ENCODE results near the gene PSMD3. TPM values are rescaled to one million over a fixed set of nuclear protein-coding genes. Genes with fewer than 3 reads are reported as not detected.

Gene PSMD3
- total RNA-seq, 1 donor from 2014 or later = 65.9 TPM

- DNase-seq = no peak
These were observed 20.0 kb upstream of the PSMD3 start for GRCh38 chr17:39960524-39961041.

GRCh38 chr17:39962642-39963220, 17.9 kb upstream of the PSMD3 start, which contains the start of gene GSDMA:
TSS of gene GSDMA (plus strand) at chr17:39963004. CDS start at chr17:39965688, 2,684 bp downstream.
- no peak for DNase-seq

- no peak for DNase-seq
These were observed 16.8 kb upstream of the PSMD3 start for GRCh38 chr17:39963829-39964228.

- peak; percentile 27 for DNase-seq
These were observed 15.4 kb upstream of the PSMD3 start for GRCh38 chr17:39965017-39965699.

GRCh38 chr17:39966771-39967170, 13.8 kb upstream of the PSMD3 start:
- no peak for DNase-seq

- DNase-seq = no peak
These were observed 11.8 kb upstream of the PSMD3 start for GRCh38 chr17:39968761-39969160.

- no peak for DNase-seq
These were observed 11.2 kb upstream of the PSMD3 start for GRCh38 chr17:39969375-39969774.

GRCh38 chr17:39970157-39970692, 10.4 kb upstream of the PSMD3 start:
- DNase-seq = no peak

- DNase-seq = no peak
These were observed 9.5 kb upstream of the PSMD3 start for GRCh38 chr17:39971076-39971603.

GRCh38 chr17:39972271-39972670, 8.3 kb upstream of the PSMD3 start:
- DNase-seq = no peak

GRCh38 chr17:39973496-39973895, 7.1 kb upstream of the PSMD3 start:
- DNase-seq = no peak

GRCh38 chr17:39974433-39974832, 6.2 kb upstream of the PSMD3 start:
- DNase-seq = no peak

GRCh38 chr17:39975801-39976200, 4.8 kb upstream of the PSMD3 start:
- no peak for DNase-seq

- DNase-seq = no peak
These were observed 1.5 kb upstream of the PSMD3 start for GRCh38 chr17:39979016-39979670.

- no peak for DNase-seq
These were observed 685 bp upstream of the PSMD3 start for GRCh38 chr17:39979893-39980350.

GRCh38 chr17:39981207-39981741, 667 bp downstream of the PSMD3 start:
- no peak for DNase-seq

GRCh38 chr17:39981766-39982375, 1.3 kb downstream of the PSMD3 start:
- DNase-seq = no peak

- no peak for DNase-seq
These were observed 7.7 kb downstream of the PSMD3 start for GRCh38 chr17:39988206-39988810.

- no peak for DNase-seq
These were observed 13.8 kb downstream of the PSMD3 start for GRCh38 chr17:39994448-39994847.

GRCh38 chr17:39995438-39995837, 14.8 kb downstream of the PSMD3 start:
- DNase-seq = no peak

GRCh38 chr17:39996162-39996561, 15.6 kb downstream of the PSMD3 start:
- DNase-seq = no peak

- DNase-seq = no peak
These were observed 16.2 kb downstream of the PSMD3 start for GRCh38 chr17:39996800-39997199.

Measured in tongue (tissue), 2 donors.